WTC11 (cell line): ENCODE results near the gene HDGFL2. TPM values are rescaled to one million over a fixed set of nuclear protein-coding genes. Genes with fewer than 3 reads are reported as not detected.

ENCODE experiments used
- ATAC-seq: fragments of 200-7000 bp; cut with Tn5 transposase; 2 replicates; pipeline ENCODE4 v1.10.0; 2021; ENCODE audit warnings: mild to moderate bottlenecking, moderate library complexity
- CTCF ChIA-PET: fragments of 300-600 bp; sonication (Branson Sonifier 250); formaldehyde crosslinking; loops from one replicate; lab custom pipeline; 2021; ENCODE audit warnings: antibody characterized with exemption; lab: Charles Lee
- POLR2A ChIA-PET: fragments of 350-600 bp; sonication (Branson Sonifier 250); formaldehyde crosslinking; loops from one replicate; lab custom pipeline; 2021; ENCODE audit warnings: antibody characterized with exemption; lab: Charles Lee
- DNase-seq: peaks from one replicate; pipeline ENCODE4 v3.0.0; 2021; ENCODE audit warnings: low spot score
- H3K27ac Mint-ChIP-seq: 2 replicates; pipeline ENCODE4 v1.8.0; 2021; ENCODE audit warnings: mixed read lengths
- H3K27me3 Mint-ChIP-seq: 2 replicates; pipeline ENCODE4 v1.8.0; 2021; ENCODE audit warnings: low read depth, mild to moderate bottlenecking, moderate library complexity, mixed read lengths
- H3K36me3 Mint-ChIP-seq: 2 replicates; pipeline ENCODE4 v1.8.0; 2021; ENCODE audit warnings: mixed read lengths
- H3K4me1 Mint-ChIP-seq: 2 replicates; pipeline ENCODE4 v1.8.0; 2022; ENCODE audit warnings: mixed read lengths
- H3K4me3 Mint-ChIP-seq: 2 replicates; pipeline ENCODE4 v1.8.0; 2021; ENCODE audit warnings: mild to moderate bottlenecking, moderate library complexity, mixed read lengths
- H3K9me3 Mint-ChIP-seq: 2 replicates; pipeline ENCODE4 v1.8.0; 2021; ENCODE audit warnings: mixed read lengths
- ESRRA ChIP-seq: sonication (generic); formaldehyde crosslinking; IDR thresholded peaks from 2 replicates; pipeline ENCODE4 v1.8.1; 2022; ENCODE audit warnings: mild to moderate bottlenecking, missing genetic modification reagents, borderline replicate concordance
- FOXP1 ChIP-seq: sonication (generic); formaldehyde crosslinking; IDR thresholded peaks from 2 replicates; pipeline ENCODE4 v1.8.0; 2022; ENCODE audit warnings: missing genetic modification reagents, mild to moderate bottlenecking, moderate library complexity, borderline replicate concordance
- GABPB1 ChIP-seq: sonication (generic); formaldehyde crosslinking; IDR thresholded peaks from 2 replicates; pipeline ENCODE4 v1.8.1; 2023; ENCODE audit warnings: mild to moderate bottlenecking, missing genetic modification reagents
- NFATC4 ChIP-seq: fragments of 250-450 bp; sonication (Bioruptor Pico); IDR thresholded peaks from 2 replicates; pipeline ENCODE4 v1.9.0; 2021; ENCODE audit warnings: mild to moderate bottlenecking
- OVOL2 ChIP-seq: fragments of 250-450 bp; sonication (Bioruptor Pico); IDR thresholded peaks from 2 replicates; pipeline ENCODE4 v1.9.0; 2021; ENCODE audit warnings: mild to moderate bottlenecking, borderline replicate concordance
- SMAD3 ChIP-seq: sonication (generic); formaldehyde crosslinking; IDR thresholded peaks from 2 replicates; pipeline ENCODE4 v1.8.0; 2022; ENCODE audit warnings: missing genetic modification reagents, mild to moderate bottlenecking, borderline replicate concordance
- SMAD4 ChIP-seq: sonication (generic); formaldehyde crosslinking; IDR thresholded peaks from 2 replicates; pipeline ENCODE4 v1.8.0; 2022; ENCODE audit warnings: mild to moderate bottlenecking, missing genetic modification reagents
- TEAD1 ChIP-seq: sonication (generic); formaldehyde crosslinking; IDR thresholded peaks from 2 replicates; pipeline ENCODE4 v1.8.0; 2022; ENCODE audit warnings: mild to moderate bottlenecking, missing genetic modification reagents
- TEAD4 ChIP-seq: sonication (generic); formaldehyde crosslinking; IDR thresholded peaks from 2 replicates; pipeline ENCODE4 v1.8.0; 2022; ENCODE audit warnings: mild to moderate bottlenecking, missing genetic modification reagents
- TP53 ChIP-seq: sonication (generic); formaldehyde crosslinking; IDR thresholded peaks from 2 replicates; pipeline ENCODE4 v1.8.1; 2023; ENCODE audit warnings: mild to moderate bottlenecking, missing genetic modification reagents
- ZBTB21 ChIP-seq: sonication (generic); formaldehyde crosslinking; IDR thresholded peaks from 2 replicates; pipeline ENCODE4 v1.8.1; 2023; ENCODE audit warnings: mild to moderate bottlenecking, missing genetic modification reagents, borderline replicate concordance
- ZNF219 ChIP-seq: sonication (generic); formaldehyde crosslinking; IDR thresholded peaks from 2 replicates; pipeline ENCODE4 v1.8.0; 2023; ENCODE audit warnings: missing genetic modification reagents, mild to moderate bottlenecking, borderline replicate concordance
- ZNF396 ChIP-seq: fragments of 250-450 bp; sonication (Bioruptor Pico); IDR thresholded peaks from 2 replicates; pipeline ENCODE4 v1.8.0; 2021; ENCODE audit warnings: mild to moderate bottlenecking, moderate library complexity, borderline replicate concordance
- ZNF416 ChIP-seq: fragments of 250-450 bp; sonication (Bioruptor Pico); IDR thresholded peaks from 2 replicates; pipeline ENCODE4 v1.9.0; 2021; ENCODE audit warnings: mild to moderate bottlenecking, inconsistent platforms
- ZNF423 ChIP-seq: fragments of 250-450 bp; sonication (Bioruptor Pico); IDR thresholded peaks from 2 replicates; pipeline ENCODE4 v2.1.2; 2022; ENCODE audit warnings: mild to moderate bottlenecking, moderate library complexity
- ZNF671 ChIP-seq: fragments of 250-450 bp; sonication (Bioruptor Pico); IDR thresholded peaks from 2 replicates; pipeline ENCODE4 v1.8.0; 2021; ENCODE audit warnings: mild to moderate bottlenecking
- total RNA-seq: library from RNA; stranded (reverse); gene quantifications from 3 replicates; pipeline ENCODE4 v1.2.3, GENCODE V29; 2021
- TF ChIP-seq, protein P1 (sequence below): sonication (generic); formaldehyde crosslinking; IDR thresholded peaks from 2 replicates; pipeline ENCODE4 v1.8.1; 2023; ENCODE audit warnings: mild to moderate bottlenecking, missing genetic modification reagents, moderate library complexity
- TF ChIP-seq, protein P2 (sequence below): sonication (generic); formaldehyde crosslinking; IDR thresholded peaks from 2 replicates; pipeline ENCODE4 v1.8.1; 2022; ENCODE audit warnings: low read depth, missing genetic modification reagents, borderline replicate concordance
- TF ChIP-seq, protein P3 (sequence below): sonication (generic); formaldehyde crosslinking; IDR thresholded peaks from 2 replicates; pipeline ENCODE4 v1.8.1; 2022; ENCODE audit warnings: low read depth, mild to moderate bottlenecking, moderate library complexity, missing genetic modification reagents, borderline replicate concordance
- TF ChIP-seq, protein P4 (sequence below): fragments of 250-450 bp; sonication (Bioruptor Pico); conservative IDR thresholded peaks from 2 replicates; pipeline ENCODE4 v1.9.0; 2021; ENCODE audit warnings: mild to moderate bottlenecking
- TF ChIP-seq, protein P5 (sequence below): sonication (generic); formaldehyde crosslinking; IDR thresholded peaks from 2 replicates; pipeline ENCODE4 v1.8.0; 2023; ENCODE audit warnings: missing genetic modification reagents
- TF ChIP-seq, protein P6 (sequence below): sonication (generic); formaldehyde crosslinking; IDR thresholded peaks from 2 replicates; pipeline ENCODE4 v1.8.1; 2023; ENCODE audit warnings: mild to moderate bottlenecking, missing genetic modification reagents
- TF ChIP-seq, protein P7 (sequence below): sonication (generic); formaldehyde crosslinking; IDR thresholded peaks from 2 replicates; pipeline ENCODE4 v1.8.0; 2022; ENCODE audit warnings: mild to moderate bottlenecking, missing genetic modification reagents
- TF ChIP-seq, protein P8 (sequence below): sonication (generic); formaldehyde crosslinking; IDR thresholded peaks from 2 replicates; pipeline ENCODE4 v1.8.0; 2022; ENCODE audit warnings: mild to moderate bottlenecking, missing genetic modification reagents

HDGFL2 gene
- total RNA-seq, 1 experiment from 2014 or later: 115 TPM

DNA sequence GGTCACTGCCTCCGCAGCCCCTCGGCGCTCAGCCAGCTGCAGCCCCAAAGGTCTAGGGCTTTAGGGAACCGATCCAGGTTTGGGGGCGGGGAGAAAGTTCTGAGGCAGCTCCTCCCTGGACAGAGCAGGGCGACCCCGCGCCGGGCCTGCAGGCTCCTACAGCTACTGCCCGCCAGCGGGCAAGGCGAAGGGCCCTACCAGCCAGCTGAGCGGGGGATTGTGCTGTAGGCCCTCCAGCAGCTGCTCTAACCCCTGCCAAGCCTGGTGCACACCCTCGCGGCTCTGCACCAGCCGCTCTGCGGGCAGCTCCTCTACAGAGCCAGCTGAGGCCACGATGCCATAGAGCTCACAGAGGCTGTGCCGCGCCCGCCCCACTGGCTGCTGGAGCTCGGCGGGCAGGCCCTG lies 32.2 kb downstream of the HDGFL2 start (continued):
- TF ChIP-seq, protein P1, sequence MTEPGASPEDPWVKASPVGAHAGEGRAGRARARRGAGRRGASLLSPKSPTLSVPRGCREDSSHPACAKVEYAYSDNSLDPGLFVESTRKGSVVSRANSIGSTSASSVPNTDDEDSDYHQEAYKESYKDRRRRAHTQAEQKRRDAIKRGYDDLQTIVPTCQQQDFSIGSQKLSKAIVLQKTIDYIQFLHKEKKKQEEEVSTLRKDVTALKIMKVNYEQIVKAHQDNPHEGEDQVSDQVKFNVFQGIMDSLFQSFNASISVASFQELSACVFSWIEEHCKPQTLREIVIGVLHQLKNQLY (CRISPR knock-in tag): no peak
- TF ChIP-seq, protein P2, sequence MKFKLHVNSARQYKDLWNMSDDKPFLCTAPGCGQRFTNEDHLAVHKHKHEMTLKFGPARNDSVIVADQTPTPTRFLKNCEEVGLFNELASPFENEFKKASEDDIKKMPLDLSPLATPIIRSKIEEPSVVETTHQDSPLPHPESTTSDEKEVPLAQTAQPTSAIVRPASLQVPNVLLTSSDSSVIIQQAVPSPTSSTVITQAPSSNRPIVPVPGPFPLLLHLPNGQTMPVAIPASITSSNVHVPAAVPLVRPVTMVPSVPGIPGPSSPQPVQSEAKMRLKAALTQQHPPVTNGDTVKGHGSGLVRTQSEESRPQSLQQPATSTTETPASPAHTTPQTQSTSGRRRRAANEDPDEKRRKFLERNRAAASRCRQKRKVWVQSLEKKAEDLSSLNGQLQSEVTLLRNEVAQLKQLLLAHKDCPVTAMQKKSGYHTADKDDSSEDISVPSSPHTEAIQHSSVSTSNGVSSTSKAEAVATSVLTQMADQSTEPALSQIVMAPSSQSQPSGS (CRISPR knock-in tag): no peak
- TF ChIP-seq SMAD3: no peak
- TF ChIP-seq GABPB1: no peak
- TF ChIP-seq ZNF671: no peak
- TF ChIP-seq ZNF416 (CRISPR knock-in tag): no peak
- TF ChIP-seq, protein P3, sequence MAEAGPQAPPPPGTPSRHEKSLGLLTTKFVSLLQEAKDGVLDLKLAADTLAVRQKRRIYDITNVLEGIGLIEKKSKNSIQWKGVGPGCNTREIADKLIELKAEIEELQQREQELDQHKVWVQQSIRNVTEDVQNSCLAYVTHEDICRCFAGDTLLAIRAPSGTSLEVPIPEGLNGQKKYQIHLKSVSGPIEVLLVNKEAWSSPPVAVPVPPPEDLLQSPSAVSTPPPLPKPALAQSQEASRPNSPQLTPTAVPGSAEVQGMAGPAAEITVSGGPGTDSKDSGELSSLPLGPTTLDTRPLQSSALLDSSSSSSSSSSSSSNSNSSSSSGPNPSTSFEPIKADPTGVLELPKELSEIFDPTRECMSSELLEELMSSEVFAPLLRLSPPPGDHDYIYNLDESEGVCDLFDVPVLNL (CRISPR knock-in tag): no peak
- TF ChIP-seq, protein P4, sequence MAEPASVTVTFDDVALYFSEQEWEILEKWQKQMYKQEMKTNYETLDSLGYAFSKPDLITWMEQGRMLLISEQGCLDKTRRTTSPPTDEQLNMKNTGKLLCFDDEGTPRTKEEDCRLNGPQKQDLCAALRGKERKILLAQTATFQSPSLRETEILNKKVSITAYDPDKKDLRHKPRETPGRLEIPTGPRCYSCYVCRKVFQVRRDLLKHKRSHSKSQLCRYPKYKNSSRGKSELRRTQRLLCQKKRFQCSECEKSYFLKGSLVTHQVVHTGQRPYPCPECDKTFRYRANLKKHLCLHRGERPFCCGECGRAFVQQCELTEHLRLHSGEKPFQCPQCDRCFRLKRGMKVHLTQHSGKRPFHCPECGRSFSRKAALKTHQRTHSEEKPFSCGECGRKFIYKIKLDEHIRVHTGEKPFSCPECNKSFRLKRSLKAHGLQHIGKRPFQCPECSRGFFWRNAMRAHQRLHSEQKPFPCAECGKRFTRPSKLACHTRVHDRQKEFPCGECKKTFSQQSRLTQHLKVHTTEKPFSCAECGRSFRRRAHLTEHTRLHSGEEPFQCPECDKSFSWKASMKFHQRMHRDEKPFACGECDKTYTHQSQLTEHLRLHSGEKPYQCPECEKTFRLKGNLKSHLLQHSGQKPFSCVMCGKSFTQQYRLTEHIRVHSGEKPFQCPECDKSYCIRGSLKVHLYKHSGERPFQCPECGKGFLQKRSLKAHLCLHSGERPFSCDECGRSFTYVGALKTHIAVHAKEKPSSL (CRISPR knock-in tag): no peak

DNA sequence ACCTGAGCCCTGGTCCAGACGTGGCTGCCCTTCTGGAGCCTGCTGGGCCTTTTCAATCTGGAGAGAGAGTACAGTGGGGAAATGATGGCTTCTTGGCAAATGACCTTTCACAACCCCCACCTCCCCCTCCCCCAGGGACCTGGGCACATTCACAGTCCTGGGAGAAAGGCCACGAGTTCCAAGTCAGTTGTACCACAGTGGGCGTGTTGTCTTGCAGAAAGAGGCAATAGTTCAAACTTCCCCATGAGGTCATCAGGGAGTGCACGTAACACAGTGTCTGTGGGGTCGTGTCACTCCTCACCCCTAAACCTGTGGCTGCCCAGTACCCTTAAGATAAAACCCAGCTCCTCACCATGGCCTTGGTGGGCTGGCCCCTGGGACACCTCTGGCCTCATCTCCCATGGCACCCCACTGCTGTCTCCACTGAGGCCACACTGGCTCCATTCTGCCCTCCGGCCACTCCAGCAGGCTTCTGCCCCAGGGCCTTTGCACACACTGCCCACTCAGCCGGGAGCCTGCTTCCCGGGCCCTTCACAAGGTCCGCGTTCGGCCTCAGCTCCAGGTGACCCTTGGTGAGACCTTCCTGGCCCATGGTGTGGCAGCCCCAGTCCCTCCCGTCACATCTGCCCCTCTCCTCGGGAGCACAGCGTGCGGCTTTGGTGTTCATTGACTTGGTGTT lies 32.9 kb downstream of the HDGFL2 start:
- H3K4me3 Mint-ChIP-seq: no peak overlapping the region
- DNase-seq: no peak
- H3K27ac Mint-ChIP-seq: no peak overlapping the region
- TF ChIP-seq GABPB1: no peak
- TF ChIP-seq NFATC4: no peak
- TF ChIP-seq, protein P5, sequence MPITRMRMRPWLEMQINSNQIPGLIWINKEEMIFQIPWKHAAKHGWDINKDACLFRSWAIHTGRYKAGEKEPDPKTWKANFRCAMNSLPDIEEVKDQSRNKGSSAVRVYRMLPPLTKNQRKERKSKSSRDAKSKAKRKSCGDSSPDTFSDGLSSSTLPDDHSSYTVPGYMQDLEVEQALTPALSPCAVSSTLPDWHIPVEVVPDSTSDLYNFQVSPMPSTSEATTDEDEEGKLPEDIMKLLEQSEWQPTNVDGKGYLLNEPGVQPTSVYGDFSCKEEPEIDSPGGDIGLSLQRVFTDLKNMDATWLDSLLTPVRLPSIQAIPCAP (CRISPR knock-in tag): no peak
- no peak for TF ChIP-seq SMAD4 (CRISPR knock-in tag)
- no peak for TF ChIP-seq ZNF423 (CRISPR knock-in tag)
- no peak for TF ChIP-seq ZNF219 (CRISPR knock-in tag)
- no peak for TF ChIP-seq TEAD4
- TF ChIP-seq ZBTB21 (CRISPR knock-in tag): no peak
- TF ChIP-seq, protein P2 (CRISPR knock-in tag): no peak
- no peak for TF ChIP-seq ESRRA (CRISPR knock-in tag)
- TF ChIP-seq, protein P6, sequence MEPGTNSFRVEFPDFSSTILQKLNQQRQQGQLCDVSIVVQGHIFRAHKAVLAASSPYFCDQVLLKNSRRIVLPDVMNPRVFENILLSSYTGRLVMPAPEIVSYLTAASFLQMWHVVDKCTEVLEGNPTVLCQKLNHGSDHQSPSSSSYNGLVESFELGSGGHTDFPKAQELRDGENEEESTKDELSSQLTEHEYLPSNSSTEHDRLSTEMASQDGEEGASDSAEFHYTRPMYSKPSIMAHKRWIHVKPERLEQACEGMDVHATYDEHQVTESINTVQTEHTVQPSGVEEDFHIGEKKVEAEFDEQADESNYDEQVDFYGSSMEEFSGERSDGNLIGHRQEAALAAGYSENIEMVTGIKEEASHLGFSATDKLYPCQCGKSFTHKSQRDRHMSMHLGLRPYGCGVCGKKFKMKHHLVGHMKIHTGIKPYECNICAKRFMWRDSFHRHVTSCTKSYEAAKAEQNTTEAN (CRISPR knock-in tag): no peak
- TF ChIP-seq, protein P7, sequence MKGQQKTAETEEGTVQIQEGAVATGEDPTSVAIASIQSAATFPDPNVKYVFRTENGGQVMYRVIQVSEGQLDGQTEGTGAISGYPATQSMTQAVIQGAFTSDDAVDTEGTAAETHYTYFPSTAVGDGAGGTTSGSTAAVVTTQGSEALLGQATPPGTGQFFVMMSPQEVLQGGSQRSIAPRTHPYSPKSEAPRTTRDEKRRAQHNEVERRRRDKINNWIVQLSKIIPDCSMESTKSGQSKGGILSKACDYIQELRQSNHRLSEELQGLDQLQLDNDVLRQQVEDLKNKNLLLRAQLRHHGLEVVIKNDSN (CRISPR knock-in tag): no peak
- TF ChIP-seq TEAD1 (CRISPR knock-in tag): no peak
- TF ChIP-seq OVOL2 (CRISPR knock-in tag): no peak
- TF ChIP-seq, protein P8, sequence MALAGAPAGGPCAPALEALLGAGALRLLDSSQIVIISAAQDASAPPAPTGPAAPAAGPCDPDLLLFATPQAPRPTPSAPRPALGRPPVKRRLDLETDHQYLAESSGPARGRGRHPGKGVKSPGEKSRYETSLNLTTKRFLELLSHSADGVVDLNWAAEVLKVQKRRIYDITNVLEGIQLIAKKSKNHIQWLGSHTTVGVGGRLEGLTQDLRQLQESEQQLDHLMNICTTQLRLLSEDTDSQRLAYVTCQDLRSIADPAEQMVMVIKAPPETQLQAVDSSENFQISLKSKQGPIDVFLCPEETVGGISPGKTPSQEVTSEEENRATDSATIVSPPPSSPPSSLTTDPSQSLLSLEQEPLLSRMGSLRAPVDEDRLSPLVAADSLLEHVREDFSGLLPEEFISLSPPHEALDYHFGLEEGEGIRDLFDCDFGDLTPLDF: no peak
- no peak for TF ChIP-seq FOXP1 (CRISPR knock-in tag)
- TF ChIP-seq ZNF396 (CRISPR knock-in tag): no peak
- TF ChIP-seq TP53 (CRISPR knock-in tag): no peak
- H3K4me1 Mint-ChIP-seq: no peaks in the 10 kb centered on the region
- ChIA-PET CTCF (interaction anchor here (6.7 kb wide), 1 partner anchor 19 kb away, joined by 38 read pairs; no protein-coding TSS in a partner anchor), POLR2A (interaction anchor here (0.5 to 1.0 kb wide), 2 partner anchors 59 to 64 kb away, joined by 3 to 4 read pairs; no protein-coding TSS in a partner anchor)
- peaks cover 15% of the 10 kb centered on the region for H3K36me3 Mint-ChIP-seq
- ATAC-seq: no peak
- H3K27me3 Mint-ChIP-seq: peaks cover 30% of the 10 kb centered on the region
- no peaks in the 10 kb centered on the region for H3K9me3 Mint-ChIP-seq
